HG03439 (cell line): ENCODE data around the gene ASIC4.
A peak's percentile ranks its signal among the peaks of the same experiment; 100 is the strongest.

Source experiments
- ATAC-seq: cut with Tn5 transposase; IDR thresholded peaks from one replicate; pipeline ENCODE4 v1.9.1; 2021; ENCODE audit warnings: mild to moderate bottlenecking, moderate library complexity; ENCODE audit not compliant: unreplicated experiment

ASIC4 gene

GRCh38 chr2:219513787-219514186 lies 495 bp upstream of the ASIC4 start:
- no peak for ATAC-seq

GRCh38 chr2:219514836-219515235 lies 554 bp downstream of the ASIC4 start:
- ATAC-seq, result no peak

- no peak for ATAC-seq
Observed at GRCh38 chr2:219515874-219516629, 1.8 kb downstream of the ASIC4 start.

GRCh38 chr2:219516888-219517287 lies 2.6 kb downstream of the ASIC4 start:
- ATAC-seq, result no peak

GRCh38 chr2:219517954-219518778 lies 3.9 kb downstream of the ASIC4 start:
- ATAC-seq, result no peak

- no peak for ATAC-seq
Observed at GRCh38 chr2:219519526-219519916, 5.2 kb downstream of the ASIC4 start.

- no peak for ATAC-seq
Observed at GRCh38 chr2:219520079-219520478, 5.8 kb downstream of the ASIC4 start.

- no peak for ATAC-seq
Observed at GRCh38 chr2:219521066-219521880, 7.0 kb downstream of the ASIC4 start.

- ATAC-seq, result no peak
Observed at GRCh38 chr2:219522111-219523030, 8.1 kb downstream of the ASIC4 start.

GRCh38 chr2:219523031-219523671 lies 8.9 kb downstream of the ASIC4 start:
- ATAC-seq, result no peak

- no peak for ATAC-seq
Observed at GRCh38 chr2:219524817-219525216, 10.5 kb downstream of the ASIC4 start.

- ATAC-seq, result no peak
Observed at GRCh38 chr2:219525533-219526232, 11.4 kb downstream of the ASIC4 start.

GRCh38 chr2:219526320-219527075 lies 12.2 kb downstream of the ASIC4 start:
- no peak for ATAC-seq

- no peak for ATAC-seq
Observed at GRCh38 chr2:219527076-219527394, 12.8 kb downstream of the ASIC4 start.

- no peak for ATAC-seq
Observed at GRCh38 chr2:219527472-219527871, 13.2 kb downstream of the ASIC4 start.

- ATAC-seq, result peak; percentile 81
Observed at GRCh38 chr2:219530048-219530963, 16.0 kb downstream of the ASIC4 start.

- ATAC-seq, result no peak
Observed at GRCh38 chr2:219531639-219532377, 17.5 kb downstream of the ASIC4 start.
